Measurements from ENCODE around the gene MRFAP1L1. TPM values are rescaled to one million over a fixed set of nuclear protein-coding genes. Genes with fewer than 3 reads are reported as not detected.

Gene MRFAP1L1
- total and polyA plus RNA-seq, 9 of the 15 experiments (the other 6 are each of a cell fraction or from before 2014, with no cell fraction given), result 37.6 to 111 (median 83.8) TPM

DNA sequence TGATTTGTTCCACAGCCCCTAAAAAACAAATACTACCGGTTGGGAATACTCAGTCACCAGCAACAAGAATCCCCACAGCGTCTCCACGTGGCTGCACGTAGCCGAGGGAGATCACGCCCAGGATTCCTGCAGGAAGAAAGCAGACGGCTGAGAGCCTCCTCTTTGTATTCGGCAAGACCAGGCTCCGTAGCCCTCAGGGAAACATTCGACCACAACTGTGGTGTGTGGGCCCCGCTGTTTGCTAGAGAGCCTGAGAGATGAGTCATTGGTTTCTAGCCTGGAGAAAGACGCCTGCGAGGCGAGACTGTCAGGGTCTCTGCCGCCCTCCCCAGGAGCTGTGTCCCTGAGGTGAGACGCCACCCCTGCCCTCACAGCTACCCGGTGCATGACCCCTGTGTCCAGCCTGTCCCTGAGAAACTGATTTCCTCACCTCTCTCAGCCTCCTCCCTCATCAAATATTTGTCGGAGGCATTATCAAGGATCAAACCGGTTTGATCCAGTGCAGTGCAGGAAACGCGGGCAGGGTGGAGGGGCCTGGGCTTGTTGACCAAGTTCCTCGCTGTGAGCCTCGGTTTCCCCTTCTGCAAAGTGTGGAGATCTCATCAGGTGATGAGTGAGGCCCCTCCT is 20.7 kb downstream of the MRFAP1L1 start (continued):
- TF ChIP-seq, protein P1, sequence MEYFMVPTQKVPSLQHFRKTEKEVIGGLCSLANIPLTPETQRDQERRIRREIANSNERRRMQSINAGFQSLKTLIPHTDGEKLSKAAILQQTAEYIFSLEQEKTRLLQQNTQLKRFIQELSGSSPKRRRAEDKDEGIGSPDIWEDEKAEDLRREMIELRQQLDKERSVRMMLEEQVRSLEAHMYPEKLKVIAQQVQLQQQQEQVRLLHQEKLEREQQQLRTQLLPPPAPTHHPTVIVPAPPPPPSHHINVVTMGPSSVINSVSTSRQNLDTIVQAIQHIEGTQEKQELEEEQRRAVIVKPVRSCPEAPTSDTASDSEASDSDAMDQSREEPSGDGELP (CRISPR knock-in tag; IDR thresholded peaks at IDR 0.05; ENCODE audit: borderline replicate concordance), result peak; percentile 52; the same call in 1 of the 2 replicates
- TF ChIP-seq PHF20 (IDR thresholded peaks at IDR 0.05; ENCODE audit: partially characterized antibody) (peak; percentile 16), KLF13 (tag; IDR thresholded peaks at IDR 0.05; ENCODE audit: borderline replicate concordance, low read depth) (no peak), MED1 (CRISPR knock-in tag; IDR thresholded peaks at IDR 0.05; ENCODE audit: borderline replicate concordance) (no peak), HOXB6 (CRISPR knock-in tag; IDR thresholded peaks at IDR 0.05; ENCODE audit: borderline replicate concordance) (no peak), ZNF668 (CRISPR knock-in tag; IDR thresholded peaks at IDR 0.05) (0 out of 2 replicates have a peak, but pooled peaks have one; percentile 39), CHD2 (IDR thresholded peaks at IDR 0.05; ENCODE audit: low read depth, low read length) (no peak), LCOR (CRISPR knock-in tag; IDR thresholded peaks at IDR 0.05) (peak; percentile 71; the same call in 1 of the 2 replicates), PHF21A (IDR thresholded peaks at IDR 0.05; ENCODE audit: borderline replicate concordance, low read depth) (no peak), TGIF2 (CRISPR knock-in tag; IDR thresholded peaks at IDR 0.05) (no peak), GTF2E2 (tag; IDR thresholded peaks at IDR 0.05) (0 out of 2 replicates have a peak, but pooled peaks have one; percentile 43), ZNF24 (IDR thresholded peaks at IDR 0.05) (no peak), MYBL2 (IDR thresholded peaks at IDR 0.05; ENCODE audit: low read depth) (no peak), MYBL2 (CRISPR knock-in tag; IDR thresholded peaks at IDR 0.05; ENCODE audit: borderline replicate concordance) (no peak), DNMT1 (IDR thresholded peaks at IDR 0.05) (no peak), HIVEP1 (CRISPR knock-in tag; IDR thresholded peaks at IDR 0.05) (no peak), CBX1 (IDR thresholded peaks at IDR 0.05; ENCODE audit: low read depth) (peak; percentile 67), NFIX (CRISPR knock-in tag; IDR thresholded peaks at IDR 0.05; ENCODE audit: low read depth) (no peak), ZNF311 (CRISPR knock-in tag; IDR thresholded peaks at IDR 0.05) (peak; percentile 66), MAFK (IDR thresholded peaks at IDR 0.05; ENCODE audit: low read length) (no peak), MTA3 (IDR thresholded peaks at IDR 0.05; ENCODE audit: borderline replicate concordance) (peak; percentile 29; the same call in 1 of the 2 replicates), FOSL1 (tag; conservative IDR thresholded peaks at IDR 0.05) (peak; percentile 91), ZFP30 (CRISPR knock-in tag; IDR thresholded peaks at IDR 0.05; ENCODE audit: borderline replicate concordance) (no peak)
- TF ChIP-seq, protein P2, sequence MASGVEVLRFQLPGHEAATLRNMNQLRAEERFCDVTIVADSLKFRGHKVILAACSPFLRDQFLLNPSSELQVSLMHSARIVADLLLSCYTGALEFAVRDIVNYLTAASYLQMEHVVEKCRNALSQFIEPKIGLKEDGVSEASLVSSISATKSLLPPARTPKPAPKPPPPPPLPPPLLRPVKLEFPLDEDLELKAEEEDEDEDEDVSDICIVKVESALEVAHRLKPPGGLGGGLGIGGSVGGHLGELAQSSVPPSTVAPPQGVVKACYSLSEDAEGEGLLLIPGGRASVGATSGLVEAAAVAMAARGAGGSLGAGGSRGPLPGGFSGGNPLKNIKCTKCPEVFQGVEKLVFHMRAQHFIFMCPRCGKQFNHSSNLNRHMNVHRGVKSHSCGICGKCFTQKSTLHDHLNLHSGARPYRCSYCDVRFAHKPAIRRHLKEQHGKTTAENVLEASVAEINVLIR (CRISPR knock-in tag; IDR thresholded peaks at IDR 0.05), result no peak
- TF ChIP-seq, protein P3, sequence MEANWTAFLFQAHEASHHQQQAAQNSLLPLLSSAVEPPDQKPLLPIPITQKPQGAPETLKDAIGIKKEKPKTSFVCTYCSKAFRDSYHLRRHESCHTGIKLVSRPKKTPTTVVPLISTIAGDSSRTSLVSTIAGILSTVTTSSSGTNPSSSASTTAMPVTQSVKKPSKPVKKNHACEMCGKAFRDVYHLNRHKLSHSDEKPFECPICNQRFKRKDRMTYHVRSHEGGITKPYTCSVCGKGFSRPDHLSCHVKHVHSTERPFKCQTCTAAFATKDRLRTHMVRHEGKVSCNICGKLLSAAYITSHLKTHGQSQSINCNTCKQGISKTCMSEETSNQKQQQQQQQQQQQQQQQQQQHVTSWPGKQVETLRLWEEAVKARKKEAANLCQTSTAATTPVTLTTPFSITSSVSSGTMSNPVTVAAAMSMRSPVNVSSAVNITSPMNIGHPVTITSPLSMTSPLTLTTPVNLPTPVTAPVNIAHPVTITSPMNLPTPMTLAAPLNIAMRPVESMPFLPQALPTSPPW (CRISPR knock-in tag; IDR thresholded peaks at IDR 0.05), result peak; percentile 46
- TF ChIP-seq, protein P4, sequence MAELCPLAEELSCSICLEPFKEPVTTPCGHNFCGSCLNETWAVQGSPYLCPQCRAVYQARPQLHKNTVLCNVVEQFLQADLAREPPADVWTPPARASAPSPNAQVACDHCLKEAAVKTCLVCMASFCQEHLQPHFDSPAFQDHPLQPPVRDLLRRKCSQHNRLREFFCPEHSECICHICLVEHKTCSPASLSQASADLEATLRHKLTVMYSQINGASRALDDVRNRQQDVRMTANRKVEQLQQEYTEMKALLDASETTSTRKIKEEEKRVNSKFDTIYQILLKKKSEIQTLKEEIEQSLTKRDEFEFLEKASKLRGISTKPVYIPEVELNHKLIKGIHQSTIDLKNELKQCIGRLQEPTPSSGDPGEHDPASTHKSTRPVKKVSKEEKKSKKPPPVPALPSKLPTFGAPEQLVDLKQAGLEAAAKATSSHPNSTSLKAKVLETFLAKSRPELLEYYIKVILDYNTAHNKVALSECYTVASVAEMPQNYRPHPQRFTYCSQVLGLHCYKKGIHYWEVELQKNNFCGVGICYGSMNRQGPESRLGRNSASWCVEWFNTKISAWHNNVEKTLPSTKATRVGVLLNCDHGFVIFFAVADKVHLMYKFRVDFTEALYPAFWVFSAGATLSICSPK (IDR thresholded peaks at IDR 0.05; ENCODE audit: borderline replicate concordance), result no peak
